GM13977 (cell line): Measurements from ENCODE around the gene MTRFR.

Experiments used
- DNase-seq: peaks from one replicate; pipeline ENCODE4 v3.0.0; 2012; ENCODE audit warnings: low spot score
- CTCF ChIP-seq: IDR thresholded peaks from 2 replicates; pipeline ENCODE4 v1.5.1; 2012; ENCODE audit warnings: mild to moderate bottlenecking, control low read depth; ENCODE audit not compliant: insufficient read depth; ENCODE audit errors: extremely low read depth, missing control alignments
- in situ Hi-C: fragments of 300-500 bp; cut with MboI; formaldehyde crosslinking; loops from one replicate; pipeline ENCODE4 v1.12.0; 2022; ENCODE audit warnings: low sequenced_read_pairs, low pct_unique_long_range_greater_than_20kb, mixed read lengths, inconsistent platforms; ENCODE audit not compliant: unreplicated experiment

MTRFR gene

GRCh38 chr12:123260081-123260480 is 26.8 kb downstream of the MTRFR start:
- in situ Hi-C loops: no loop called here
- DNase-seq: no peak
- no peak for TF ChIP-seq CTCF

- no peak for TF ChIP-seq CTCF
- DNase-seq: no peak
- in situ Hi-C loops: no loop called here
These were observed 28.0 kb downstream of the MTRFR start for GRCh38 chr12:123261196-123261595.

GRCh38 chr12:123263196-123263817 is 30.1 kb downstream of the MTRFR start:
- no peak for TF ChIP-seq CTCF
- DNase-seq: no peak
- in situ Hi-C loops: no loop called here

- in situ Hi-C loops: no loop called here
- no peak for DNase-seq
- TF ChIP-seq CTCF: peak; percentile 36
These were observed 31.4 kb downstream of the MTRFR start for GRCh38 chr12:123264642-123265041.

GRCh38 chr12:123265851-123266678 is 32.8 kb downstream of the MTRFR start:
- TF ChIP-seq CTCF: no peak
- in situ Hi-C loops: no loop called here
- no peak for DNase-seq

GRCh38 chr12:123266679-123267277 is 33.5 kb downstream of the MTRFR start:
- TF ChIP-seq CTCF: no peak
- DNase-seq: no peak
- in situ Hi-C loops: no loop called here
